Neural progenitor cell (in vitro differentiated cells): ENCODE measurements around the gene RIPOR3.

Source experiments
- EZH2 ChIP-seq: fragments of 200-600 bp; sonication (generic); IDR thresholded peaks from 2 replicates; pipeline ENCODE4 v1.6.1; 2017; ENCODE audit warnings: antibody characterized with exemption, mild to moderate bottlenecking, moderate library complexity
- TF ChIP-seq, protein P1 (sequence below): fragments of 200-600 bp; sonication (generic); IDR thresholded peaks from 2 replicates; pipeline ENCODE4 v1.5.1; 2017; ENCODE audit warnings: antibody characterized with exemption, mild to moderate bottlenecking

DNA sequence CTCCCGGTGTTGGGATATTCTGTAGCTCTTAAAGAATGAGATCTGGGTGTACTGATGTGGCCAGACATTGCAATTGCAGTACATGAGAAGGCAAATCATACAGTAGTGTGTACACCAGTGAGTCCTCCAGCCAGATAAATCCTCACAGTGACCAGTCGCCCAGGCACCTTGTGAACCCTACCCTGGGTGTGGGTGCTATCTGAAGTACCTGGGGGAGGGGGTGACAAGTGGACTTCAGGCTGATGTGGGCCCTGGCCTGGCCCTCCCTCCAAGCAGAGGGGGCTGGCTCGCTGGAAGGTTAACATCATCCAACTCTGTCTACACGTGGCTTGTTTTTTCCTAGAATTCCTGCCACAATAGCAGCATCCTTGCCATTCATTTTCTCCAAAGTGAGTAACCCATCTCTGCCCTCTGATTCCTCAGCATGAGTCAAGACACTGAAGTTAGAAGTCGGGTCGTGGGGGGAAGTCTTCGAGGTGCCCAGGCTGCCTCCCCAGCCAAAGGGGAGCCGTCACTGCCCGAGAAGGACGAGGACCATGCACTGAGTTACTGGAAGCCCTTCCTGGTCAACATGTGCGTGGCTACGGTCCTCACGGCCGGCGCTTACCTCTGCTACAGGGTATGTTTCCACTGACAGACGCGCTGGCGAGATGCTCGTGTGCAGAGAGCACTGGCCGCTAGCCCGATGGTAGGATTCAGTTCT, 110.3 kb downstream of the RIPOR3 start:
- TF ChIP-seq EZH2, result no peak
- TF ChIP-seq, protein P1, sequence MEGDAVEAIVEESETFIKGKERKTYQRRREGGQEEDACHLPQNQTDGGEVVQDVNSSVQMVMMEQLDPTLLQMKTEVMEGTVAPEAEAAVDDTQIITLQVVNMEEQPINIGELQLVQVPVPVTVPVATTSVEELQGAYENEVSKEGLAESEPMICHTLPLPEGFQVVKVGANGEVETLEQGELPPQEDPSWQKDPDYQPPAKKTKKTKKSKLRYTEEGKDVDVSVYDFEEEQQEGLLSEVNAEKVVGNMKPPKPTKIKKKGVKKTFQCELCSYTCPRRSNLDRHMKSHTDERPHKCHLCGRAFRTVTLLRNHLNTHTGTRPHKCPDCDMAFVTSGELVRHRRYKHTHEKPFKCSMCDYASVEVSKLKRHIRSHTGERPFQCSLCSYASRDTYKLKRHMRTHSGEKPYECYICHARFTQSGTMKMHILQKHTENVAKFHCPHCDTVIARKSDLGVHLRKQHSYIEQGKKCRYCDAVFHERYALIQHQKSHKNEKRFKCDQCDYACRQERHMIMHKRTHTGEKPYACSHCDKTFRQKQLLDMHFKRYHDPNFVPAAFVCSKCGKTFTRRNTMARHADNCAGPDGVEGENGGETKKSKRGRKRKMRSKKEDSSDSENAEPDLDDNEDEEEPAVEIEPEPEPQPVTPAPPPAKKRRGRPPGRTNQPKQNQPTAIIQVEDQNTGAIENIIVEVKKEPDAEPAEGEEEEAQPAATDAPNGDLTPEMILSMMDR, result no peak
